GM13976 (cell line): ENCODE results near the gene SYP.

Source experiments
- DNase-seq: peaks from one replicate; pipeline ENCODE4 v3.0.0; 2012; ENCODE audit warnings: low spot score
- CTCF ChIP-seq: IDR thresholded peaks from 2 replicates; pipeline ENCODE4 v1.5.1; 2012; ENCODE audit warnings: borderline replicate concordance, mild to moderate bottlenecking; ENCODE audit not compliant: insufficient read depth; ENCODE audit errors: extremely low read depth, missing control alignments, control extremely low read depth
- in situ Hi-C: fragments of 300-500 bp; cut with MboI; formaldehyde crosslinking; loops from one replicate; pipeline ENCODE4 v1.12.0; 2022; ENCODE audit warnings: low sequenced_read_pairs, mixed read lengths, inconsistent platforms; ENCODE audit not compliant: unreplicated experiment

SYP gene

GRCh38 chrX:49244207-49244606 is 44.2 kb upstream of the SYP start:
- in situ Hi-C loops: no loop called here
- no peak for TF ChIP-seq CTCF
- DNase-seq: no peak

DNA sequence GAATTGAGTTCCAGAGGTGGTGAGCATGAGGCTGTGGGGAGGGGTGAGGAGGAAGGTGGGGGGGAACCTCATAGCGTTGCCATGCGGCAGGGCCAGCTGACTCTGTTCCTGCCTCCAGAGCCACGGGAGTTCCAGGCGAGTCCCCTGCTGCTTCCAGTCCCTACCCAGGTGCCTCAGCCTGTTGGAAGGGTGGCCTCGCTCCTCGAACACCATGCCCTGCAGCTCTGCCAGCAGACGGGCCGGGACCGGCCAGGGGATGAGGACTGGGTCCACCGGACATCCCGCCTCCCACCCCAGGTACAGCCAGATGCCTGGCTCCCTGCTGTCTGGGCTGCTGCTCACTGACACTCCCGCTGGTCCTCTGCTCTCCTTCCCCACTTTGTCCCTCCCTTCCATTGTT is 43.2 kb upstream of the SYP start:
- no peak for TF ChIP-seq CTCF
- no peak for DNase-seq
- in situ Hi-C loops: no loop called here

DNA sequence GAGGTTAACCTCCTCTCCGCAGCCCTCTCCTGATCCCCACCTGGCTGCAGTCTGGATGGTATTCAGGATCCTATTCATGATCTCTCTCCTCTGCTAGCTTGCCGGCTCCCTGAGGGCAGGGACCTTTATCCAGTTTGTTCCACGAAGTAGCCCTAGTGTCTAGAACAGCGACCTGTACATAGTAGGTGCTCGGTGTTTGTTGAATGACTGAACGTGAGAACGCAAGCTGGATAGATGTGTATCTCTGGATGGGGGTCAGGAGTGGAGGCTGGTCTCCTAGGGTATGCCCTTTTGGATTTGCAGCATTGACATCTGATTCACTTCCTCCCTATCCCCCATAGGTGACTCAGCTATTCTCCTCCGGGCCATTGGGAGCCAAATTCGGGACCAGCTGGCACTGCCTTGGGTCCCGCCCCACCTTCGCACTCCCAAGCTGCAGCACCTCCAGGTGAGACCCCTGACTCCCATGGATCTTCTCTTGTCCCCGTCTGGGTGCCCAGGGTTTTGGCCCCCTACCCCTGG is 42.6 kb upstream of the SYP start:
- no peak for DNase-seq
- TF ChIP-seq CTCF: no peak
- in situ Hi-C loops: no loop called here

DNA sequence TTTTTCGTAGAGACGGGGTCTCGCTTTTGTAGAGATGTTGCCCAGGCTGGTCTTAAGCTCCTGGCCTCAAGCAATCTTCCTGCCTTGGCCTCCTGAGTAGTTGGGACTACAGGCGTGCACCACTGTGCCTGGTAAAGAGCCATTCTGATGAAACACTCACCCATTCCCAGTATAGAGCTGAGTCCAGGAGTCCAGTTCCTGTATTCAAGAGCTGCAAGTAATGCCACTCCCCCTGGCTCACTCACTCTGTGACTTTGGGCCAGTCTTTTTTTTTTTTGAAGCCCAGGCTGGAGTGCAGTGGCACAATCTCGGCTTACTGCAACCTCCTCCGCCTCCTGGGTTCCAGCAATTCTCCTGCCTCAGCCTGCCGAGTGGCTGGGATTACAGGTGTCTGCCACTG is 38.7 kb upstream of the SYP start:
- in situ Hi-C loops: no loop called here
- TF ChIP-seq CTCF: no peak
- no peak for DNase-seq

- DNase-seq: no peak
- in situ Hi-C loops: no loop called here
- no peak for TF ChIP-seq CTCF
Measured at GRCh38 chrX:49237060-49237459, 37.1 kb upstream of the SYP start.

GRCh38 chrX:49233887-49234555 is 34.0 kb upstream of the SYP start:
- DNase-seq: no peak
- no peak for TF ChIP-seq CTCF
- in situ Hi-C loops: no loop called here
